Measurements from ENCODE around the gene LOC128125822.
"Not testable (repeated sequence)": the region's sequence is repeated elsewhere in the genome, so short reads cannot be mapped to it uniquely, and the experiment has no call there.

Gene LOC128125822

GRCh38 chr6:63584566-63584965, 12.3 kb downstream of the LOC128125822 start:
- DNase-seq, result no peak

- DNase-seq, result not testable (repeated sequence)
Observed at GRCh38 chr6:63585652-63586051, 13.4 kb downstream of the LOC128125822 start.

GRCh38 chr6:63589952-63590411, 17.7 kb downstream of the LOC128125822 start:
- DNase-seq, result no peak

GRCh38 chr6:63592886-63593285, 20.6 kb downstream of the LOC128125822 start:
- DNase-seq, result no peak

- no peak for DNase-seq
Observed at GRCh38 chr6:63597141-63598048, 25.1 kb downstream of the LOC128125822 start.

- peak; percentile 39 for DNase-seq
Observed at GRCh38 chr6:63598049-63599036, 26.1 kb downstream of the LOC128125822 start.

GRCh38 chr6:63599243-63599642, 27.0 kb downstream of the LOC128125822 start:
- no peak for DNase-seq

GRCh38 chr6:63600136-63600535, 27.9 kb downstream of the LOC128125822 start:
- DNase-seq, result no peak

- DNase-seq, result no peak
Observed at GRCh38 chr6:63609231-63609630, 37.0 kb downstream of the LOC128125822 start.

- DNase-seq, result no peak
Observed at GRCh38 chr6:63610944-63611343, 38.7 kb downstream of the LOC128125822 start.

- no peak for DNase-seq
Observed at GRCh38 chr6:63611560-63611959, 39.3 kb downstream of the LOC128125822 start.

GRCh38 chr6:63615590-63615989, 43.3 kb downstream of the LOC128125822 start:
- no peak for DNase-seq

All from NCI-H524 treated with DMSO at 0.1 percent for 48 hours (cell line).